Peyer's patch (tissue), 4 donors: Measurements from ENCODE around the gene CGB7. TPM values are rescaled to one million over a fixed set of nuclear protein-coding genes. Genes with fewer than 3 reads are reported as not detected.
A peak's percentile ranks its signal among the peaks of the same experiment; 100 is the strongest.
"Not testable (repeated sequence)": the region's sequence is repeated elsewhere in the genome, so short reads cannot be mapped to it uniquely, and the experiment has no call there.

ENCODE experiments used
- DNase-seq, 3 donors: peaks; one replicate each; pipeline ENCODE4 v3.0.0-alpha.2; 2017 to 2019
- H3K27ac ChIP-seq, 4 donors: fragments of 200-600 bp; sonication (generic); one replicate each; pipeline ENCODE4 v1.5.1; 2016 to 2019
- H3K27me3 ChIP-seq, 2 donors: fragments of 200-600 bp; sonication (generic); one replicate each; pipeline ENCODE4 v1.5.1; 2019
- H3K36me3 ChIP-seq, 3 donors: fragments of 200-600 bp; sonication (generic); one replicate each; pipeline ENCODE4 v1.5.1; 2016 to 2019
- H3K4me1 ChIP-seq, 4 donors: fragments of 200-600 bp; sonication (generic); one replicate each; pipeline ENCODE4 v1.5.1; 2016 to 2019
- H3K4me3 ChIP-seq, 4 donors: fragments of 200-600 bp; sonication (generic); 1 replicate in 3 of 4; 2 replicates in 1 of 4; pipeline ENCODE4 v1.5.1; 2016 to 2019; ENCODE audit warnings: mild to moderate bottlenecking in 1 of 4
- H3K9me3 ChIP-seq, 4 donors: fragments of 200-600 bp; sonication (generic); one replicate each; pipeline ENCODE4 v1.5.1; 2016 to 2019; ENCODE audit warnings: mild to moderate bottlenecking in 1 of 4
- POLR2A ChIP-seq, 2 donors: fragments of 450-650 bp; IDR thresholded peaks; one replicate each; pipeline ENCODE4 v1.5.1; 2017; ENCODE audit warnings: antibody characterized with exemption in 2 of 2, mild to moderate bottlenecking in 2 of 2, moderate library complexity in 2 of 2
- total RNA-seq, 4 donors: library from RNA; depleted of rRNA; stranded (reverse); fragments of >200 nt; gene quantifications; one replicate each; pipeline ENCODE4 v1.1.0, GENCODE V29; 2016
- TF ChIP-seq, protein P1 (sequence below), 6 experiments: fragments of 450-650 bp in 4 of 6; fragments of 200-600 bp in 2 of 6; sonication (generic) in 1 of 6; IDR thresholded peaks; one replicate each; pipeline ENCODE4 v1.5.1; 2017 to 2019; ENCODE audit warnings: antibody characterized with exemption in 6 of 6, mild to moderate bottlenecking in 3 of 6, moderate library complexity in 1 of 6

Gene CGB7
- total RNA-seq, 4 donors from 2014 or later, result not detected

DNA sequence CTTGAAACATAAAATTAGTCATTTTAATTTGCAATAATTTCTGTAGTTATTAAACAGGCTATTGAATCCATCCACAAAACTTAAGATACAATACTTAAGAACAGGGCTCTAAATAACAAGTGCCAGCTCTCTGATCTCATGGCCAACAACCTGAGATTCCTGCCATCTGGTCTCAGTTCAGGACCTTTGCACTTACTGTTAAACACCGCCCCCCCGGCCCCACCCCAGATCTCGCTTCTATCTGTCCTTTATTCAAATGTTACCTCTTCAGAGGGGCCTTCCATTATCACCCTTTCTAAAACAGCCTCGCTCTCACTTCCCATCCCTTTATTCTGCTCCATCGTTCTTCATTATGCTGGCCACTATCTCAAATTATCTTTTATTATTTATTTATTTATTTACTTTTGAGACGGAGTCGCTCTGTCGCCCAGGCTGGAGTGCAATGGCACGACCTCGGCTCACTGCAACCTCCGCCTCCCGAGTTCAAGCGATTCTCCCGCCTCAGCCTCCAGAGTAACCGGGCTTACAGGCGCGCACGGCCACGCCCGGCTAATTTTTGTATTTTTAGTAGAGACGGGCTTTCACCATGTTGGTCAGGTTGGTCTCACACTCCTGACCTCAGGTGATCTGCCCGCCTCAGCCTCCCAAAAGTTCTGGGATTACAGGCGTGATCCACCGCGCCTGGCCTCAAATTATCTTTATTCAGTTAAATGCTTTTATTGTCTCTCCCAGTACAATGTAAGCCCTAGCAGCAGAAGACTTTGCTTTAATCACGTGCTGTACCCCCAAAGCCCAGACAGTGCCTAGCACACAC lies 26.9 kb upstream of the CGB7 start:
- Histone ChIP-seq H3K27me3 (no peaks in the 10 kb centered on the region), H3K4me3 (peak overlapping the region; percentile 82 to 96 (median 91)), H3K36me3 (peaks cover 0 to 5% (median 0%) of the 10 kb centered on the region in 3 donors), H3K27ac (peak overlapping the region; percentile 82 to 94 (median 90)), H3K9me3 (no peaks in the 10 kb centered on the region), H3K4me1 (peaks cover 0 to 29% (median 5%) of the 10 kb centered on the region in 4 donors)
- TF ChIP-seq, protein P1, sequence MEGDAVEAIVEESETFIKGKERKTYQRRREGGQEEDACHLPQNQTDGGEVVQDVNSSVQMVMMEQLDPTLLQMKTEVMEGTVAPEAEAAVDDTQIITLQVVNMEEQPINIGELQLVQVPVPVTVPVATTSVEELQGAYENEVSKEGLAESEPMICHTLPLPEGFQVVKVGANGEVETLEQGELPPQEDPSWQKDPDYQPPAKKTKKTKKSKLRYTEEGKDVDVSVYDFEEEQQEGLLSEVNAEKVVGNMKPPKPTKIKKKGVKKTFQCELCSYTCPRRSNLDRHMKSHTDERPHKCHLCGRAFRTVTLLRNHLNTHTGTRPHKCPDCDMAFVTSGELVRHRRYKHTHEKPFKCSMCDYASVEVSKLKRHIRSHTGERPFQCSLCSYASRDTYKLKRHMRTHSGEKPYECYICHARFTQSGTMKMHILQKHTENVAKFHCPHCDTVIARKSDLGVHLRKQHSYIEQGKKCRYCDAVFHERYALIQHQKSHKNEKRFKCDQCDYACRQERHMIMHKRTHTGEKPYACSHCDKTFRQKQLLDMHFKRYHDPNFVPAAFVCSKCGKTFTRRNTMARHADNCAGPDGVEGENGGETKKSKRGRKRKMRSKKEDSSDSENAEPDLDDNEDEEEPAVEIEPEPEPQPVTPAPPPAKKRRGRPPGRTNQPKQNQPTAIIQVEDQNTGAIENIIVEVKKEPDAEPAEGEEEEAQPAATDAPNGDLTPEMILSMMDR (IDR thresholded peaks at IDR 0.05), result no peak
- TF ChIP-seq POLR2A (IDR thresholded peaks at IDR 0.05), result no peak
- DNase-seq, result peak in 1 of 3 donors; percentile 59

DNA sequence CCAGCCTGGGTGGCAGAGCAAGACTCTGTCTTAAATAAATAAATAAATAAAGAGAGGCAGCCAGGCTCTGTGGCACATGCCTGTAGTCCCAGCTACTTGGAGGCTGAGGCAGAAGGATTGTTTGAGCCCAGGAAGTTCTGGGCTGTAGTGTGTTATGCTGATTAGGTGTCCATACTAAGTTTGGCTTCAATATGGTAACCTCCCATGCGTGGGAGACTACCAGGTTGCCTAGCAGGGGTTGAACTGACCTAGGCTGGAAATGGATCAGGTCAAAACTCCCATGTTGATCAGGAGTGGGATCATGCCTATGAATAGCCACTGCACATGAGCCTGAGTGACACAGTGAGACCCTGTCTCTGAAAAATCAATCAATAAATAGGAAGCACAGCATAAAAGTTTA lies 23.7 kb upstream of the CGB7 start:
- no peak for TF ChIP-seq POLR2A (IDR thresholded peaks at IDR 0.05)
- TF ChIP-seq, protein P1 (IDR thresholded peaks at IDR 0.05), result no peak
- H3K4me3 ChIP-seq, result no peak overlapping the region
- DNase-seq, result no peak
- no peaks in the 10 kb centered on the region for H3K9me3 ChIP-seq
- H3K36me3 ChIP-seq, result no peaks in the 10 kb centered on the region
- H3K27ac ChIP-seq, result no peak overlapping the region
- H3K4me1 ChIP-seq, result peaks cover 0 to 9% (median 1%) of the 10 kb centered on the region in 4 donors
- H3K27me3 ChIP-seq, result no peaks in the 10 kb centered on the region

DNA sequence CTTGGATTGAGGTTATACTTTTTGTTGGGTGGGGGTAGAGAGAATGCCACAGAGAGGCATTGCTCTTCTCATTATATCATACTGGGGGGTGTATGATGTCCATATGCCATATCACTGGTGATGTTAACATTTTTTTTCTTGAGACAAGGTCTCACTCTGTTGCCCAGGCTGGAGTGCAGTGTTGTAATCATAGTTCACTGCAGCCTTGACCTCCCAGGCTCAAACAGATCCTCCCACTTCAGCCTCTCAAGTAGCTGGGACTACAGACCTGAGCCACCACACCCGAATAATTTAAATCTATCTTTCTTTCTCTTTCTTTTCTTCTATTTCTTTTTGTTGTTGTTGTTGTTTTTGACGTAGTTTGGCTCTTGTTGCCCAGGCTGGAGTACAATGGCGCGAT lies 22.8 kb upstream of the CGB7 start:
- Histone ChIP-seq H3K4me3 (no peak overlapping the region), H3K9me3 (no peaks in the 10 kb centered on the region), H3K36me3 (no peaks in the 10 kb centered on the region), H3K27ac (no peak overlapping the region), H3K4me1 (peaks cover 0 to 5% (median 0%) of the 10 kb centered on the region in 4 donors), H3K27me3 (no peaks in the 10 kb centered on the region)
- no peak for DNase-seq
- TF ChIP-seq POLR2A (IDR thresholded peaks at IDR 0.05), result no peak
- TF ChIP-seq, protein P1 (IDR thresholded peaks at IDR 0.05), result no peak

DNA sequence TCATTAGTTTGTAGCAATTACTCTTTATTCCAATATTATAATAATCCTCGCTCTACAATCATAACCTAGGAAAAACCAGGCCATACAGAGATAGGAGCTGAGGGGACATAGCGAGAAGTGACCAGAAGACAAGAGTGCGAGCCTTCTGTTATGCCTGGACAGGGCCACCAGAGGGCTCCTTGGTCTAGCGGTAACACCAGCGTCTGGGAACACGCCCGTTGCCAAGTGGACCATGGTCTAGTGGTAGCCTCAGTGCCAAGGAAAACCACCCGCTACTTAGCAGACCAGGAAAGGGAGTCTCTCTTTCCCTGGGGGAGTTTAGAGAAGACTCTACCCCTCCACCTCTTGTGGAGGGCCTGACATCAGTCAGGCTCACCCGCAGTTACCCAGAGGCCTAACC lies 17.3 kb upstream of the CGB7 start:
- DNase-seq, result peak; percentile 35 to 86 (median 75)
- not testable (repeated sequence) for H3K9me3 ChIP-seq, H3K27ac ChIP-seq, H3K4me1 ChIP-seq, H3K36me3 ChIP-seq, H3K4me3 ChIP-seq
- TF ChIP-seq, protein P1 (IDR thresholded peaks at IDR 0.05), result peak; percentile 26 to 86 (median 72)
- H3K27me3 ChIP-seq, result peaks cover 0 to 21% of the 10 kb centered on the region in 2 donors

DNA sequence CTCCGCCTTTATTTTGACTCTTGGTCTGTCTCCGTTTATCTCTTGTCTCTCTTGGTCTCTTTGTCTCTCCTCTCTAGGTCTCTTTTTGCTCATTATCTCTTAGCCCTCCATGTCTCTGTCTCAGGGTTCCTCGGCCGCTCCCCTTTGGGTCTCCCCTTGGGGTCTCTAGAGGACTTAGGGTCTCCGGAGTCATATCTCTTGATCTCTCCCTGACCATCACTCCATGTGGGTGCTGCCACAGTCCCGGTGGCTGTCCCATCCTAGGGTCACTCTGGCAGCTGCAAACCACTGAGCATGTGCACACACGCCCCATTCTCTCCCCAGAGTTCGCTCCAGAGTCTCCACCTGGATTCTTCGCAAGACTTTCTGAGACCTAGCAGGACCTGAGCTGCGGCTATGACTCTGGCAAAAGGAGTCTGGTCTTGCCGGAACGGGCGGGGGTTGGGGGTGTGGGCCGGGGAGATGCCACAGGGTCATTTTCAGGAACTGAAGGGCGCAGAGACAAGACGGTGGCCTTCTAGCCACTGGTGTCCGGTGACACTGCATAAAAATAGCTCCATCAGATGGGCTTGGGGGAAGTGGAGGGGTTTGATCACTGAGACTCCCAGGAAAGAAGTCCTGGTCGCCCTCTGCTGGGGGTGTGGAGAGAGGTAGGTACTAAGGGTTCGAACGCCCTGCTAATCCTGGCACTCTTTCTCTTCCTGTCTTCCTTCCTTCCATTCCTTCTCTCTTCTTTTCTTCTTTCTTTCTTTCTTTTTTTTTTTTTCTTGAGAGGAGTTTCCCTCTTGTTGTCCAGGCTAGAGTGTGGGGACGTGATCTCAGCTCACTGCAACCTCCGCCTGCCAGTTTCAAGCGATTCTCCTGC lies 16.2 kb upstream of the CGB7 start:
- TF ChIP-seq, protein P1 (IDR thresholded peaks at IDR 0.05), result no peak
- no peak for TF ChIP-seq POLR2A (IDR thresholded peaks at IDR 0.05)
- no peak for DNase-seq
- H3K27ac ChIP-seq, result no peak overlapping the region
- H3K9me3 ChIP-seq, result no peaks in the 10 kb centered on the region
- H3K36me3 ChIP-seq, result no peaks in the 10 kb centered on the region
- H3K27me3 ChIP-seq, result peaks cover 0 to 21% of the 10 kb centered on the region in 2 donors
- H3K4me3 ChIP-seq, result no peak overlapping the region
- peaks cover 0 to 4% (median 0%) of the 10 kb centered on the region in 4 donors for H3K4me1 ChIP-seq
